NCI-H446 (cell line): ENCODE data around the gene H3-3A.
A peak's percentile ranks its signal among the peaks of the same experiment; 100 is the strongest.
"Not testable (repeated sequence)": the region's sequence is repeated elsewhere in the genome, so short reads cannot be mapped to it uniquely, and the experiment has no call there.

Source experiments
- DNase-seq, 2 experiments: peaks; one replicate each; lab custom pipeline; 2025; lab: John Stamatoyannopoulos, UW

The H3-3A gene

GRCh38 chr1:226085675-226086285 is 23.3 kb downstream of the H3-3A start:
- no peak for DNase-seq

DNA sequence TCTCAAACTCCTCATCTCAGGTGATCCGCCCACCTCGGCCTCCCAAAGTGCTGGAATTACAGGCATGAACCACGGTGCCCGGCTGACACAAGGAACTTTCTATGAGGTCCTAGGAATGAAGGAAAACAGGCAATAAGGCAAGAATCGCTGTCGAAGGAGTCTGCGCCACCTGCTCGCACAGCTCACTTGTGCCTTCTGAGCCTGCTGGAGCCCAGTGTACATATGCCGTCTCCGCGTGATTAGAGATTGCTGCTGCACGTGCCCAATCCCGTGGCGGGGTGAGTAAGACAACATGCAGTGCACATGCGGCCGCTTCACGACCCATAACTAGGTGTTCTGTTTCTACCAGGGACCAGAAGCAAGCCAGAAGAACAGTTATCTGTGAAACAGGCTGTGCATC is 24.3 kb downstream of the H3-3A start:
- no peak for DNase-seq

- no peak for DNase-seq
Measured at GRCh38 chr1:226091461-226091860, 28.9 kb downstream of the H3-3A start.

- not testable (repeated sequence) for DNase-seq
Measured at GRCh38 chr1:226092048-226092820, 29.7 kb downstream of the H3-3A start.

DNA sequence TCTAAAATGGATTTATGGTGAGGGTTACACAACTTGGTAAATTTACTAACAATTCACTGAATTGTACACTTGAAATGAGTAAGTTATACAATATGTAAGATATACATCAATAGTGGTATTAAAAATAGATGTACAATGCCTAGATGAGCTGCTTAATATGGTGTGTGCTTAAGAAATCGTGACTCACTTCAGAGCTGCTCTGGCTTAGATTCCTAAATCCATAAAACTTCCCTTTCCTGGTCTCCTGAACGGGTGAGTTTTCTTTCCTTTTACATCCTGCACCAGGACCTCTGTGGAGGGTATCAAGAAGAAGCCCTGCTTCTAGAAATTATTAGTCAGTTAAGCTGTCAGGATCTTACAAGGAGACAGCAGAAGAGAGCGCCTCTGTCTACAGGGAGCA is 30.4 kb downstream of the H3-3A start:
- no peak for DNase-seq

GRCh38 chr1:226093621-226094020 is 31.1 kb downstream of the H3-3A start:
- no peak for DNase-seq

DNA sequence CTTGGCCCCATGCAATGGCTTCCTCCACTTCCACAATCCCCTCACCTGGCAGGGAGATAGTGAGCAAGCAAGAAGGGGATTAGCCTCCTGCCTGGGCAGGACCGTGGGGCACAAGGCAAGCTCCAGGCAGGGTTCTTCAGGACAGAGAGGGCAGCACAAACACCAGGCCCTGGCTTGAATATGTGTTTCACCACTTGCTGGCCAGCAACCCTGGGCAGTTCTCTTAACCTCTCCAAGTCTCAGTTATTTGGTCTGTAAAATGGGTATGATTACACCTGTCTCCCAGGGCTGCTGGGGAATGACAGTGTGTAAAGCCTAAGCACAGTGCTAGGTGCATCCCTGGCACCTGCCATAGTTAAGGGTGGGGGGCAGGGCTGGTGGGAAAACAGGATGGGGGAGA is 31.9 kb downstream of the H3-3A start:
- no peak for DNase-seq

GRCh38 chr1:226095286-226095685 is 32.8 kb downstream of the H3-3A start:
- no peak for DNase-seq

DNA sequence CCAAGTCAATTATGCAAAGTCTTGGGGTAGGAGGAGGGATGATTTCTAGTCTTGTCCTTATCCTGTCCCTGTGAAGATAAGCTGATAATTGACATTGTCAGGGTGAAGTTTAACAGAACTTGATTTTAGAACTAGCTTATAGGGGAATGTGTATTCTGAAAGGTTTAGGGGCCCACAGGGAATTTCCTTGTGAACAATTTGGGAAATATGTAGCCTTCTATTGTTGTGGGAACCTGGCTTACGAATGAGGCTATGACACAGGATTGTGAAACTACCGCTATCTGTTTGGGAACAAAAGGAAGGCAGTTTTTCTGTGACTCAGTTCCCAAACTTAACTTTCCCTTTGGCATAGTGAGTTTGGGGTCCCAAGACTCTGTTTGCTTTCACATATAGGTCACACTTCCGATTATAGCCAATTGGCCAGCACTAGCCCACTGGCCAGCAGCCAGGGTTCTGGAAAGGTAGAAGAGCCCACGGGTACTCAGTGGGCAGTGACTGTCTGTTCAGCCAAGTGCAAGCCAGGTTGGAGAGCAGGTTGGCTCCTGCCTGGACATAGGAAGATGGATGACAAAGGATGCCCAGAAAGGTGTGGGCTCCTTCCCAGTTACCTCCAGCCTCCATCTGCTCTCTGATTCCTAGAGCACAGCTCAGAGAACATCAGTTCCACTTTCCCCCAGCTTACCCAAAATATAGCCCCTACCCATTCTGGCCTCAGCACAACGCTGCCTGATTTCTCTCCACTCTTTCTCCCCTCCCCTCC is 35.5 kb downstream of the H3-3A start:
- DNase-seq: no peak

- no peak for DNase-seq
Measured at GRCh38 chr1:226098870-226099835, 36.6 kb downstream of the H3-3A start.

GRCh38 chr1:226100436-226101391 is 38.2 kb downstream of the H3-3A start:
- no peak for DNase-seq

- DNase-seq: no peak
Measured at GRCh38 chr1:226104671-226105121, 42.2 kb downstream of the H3-3A start.

DNA sequence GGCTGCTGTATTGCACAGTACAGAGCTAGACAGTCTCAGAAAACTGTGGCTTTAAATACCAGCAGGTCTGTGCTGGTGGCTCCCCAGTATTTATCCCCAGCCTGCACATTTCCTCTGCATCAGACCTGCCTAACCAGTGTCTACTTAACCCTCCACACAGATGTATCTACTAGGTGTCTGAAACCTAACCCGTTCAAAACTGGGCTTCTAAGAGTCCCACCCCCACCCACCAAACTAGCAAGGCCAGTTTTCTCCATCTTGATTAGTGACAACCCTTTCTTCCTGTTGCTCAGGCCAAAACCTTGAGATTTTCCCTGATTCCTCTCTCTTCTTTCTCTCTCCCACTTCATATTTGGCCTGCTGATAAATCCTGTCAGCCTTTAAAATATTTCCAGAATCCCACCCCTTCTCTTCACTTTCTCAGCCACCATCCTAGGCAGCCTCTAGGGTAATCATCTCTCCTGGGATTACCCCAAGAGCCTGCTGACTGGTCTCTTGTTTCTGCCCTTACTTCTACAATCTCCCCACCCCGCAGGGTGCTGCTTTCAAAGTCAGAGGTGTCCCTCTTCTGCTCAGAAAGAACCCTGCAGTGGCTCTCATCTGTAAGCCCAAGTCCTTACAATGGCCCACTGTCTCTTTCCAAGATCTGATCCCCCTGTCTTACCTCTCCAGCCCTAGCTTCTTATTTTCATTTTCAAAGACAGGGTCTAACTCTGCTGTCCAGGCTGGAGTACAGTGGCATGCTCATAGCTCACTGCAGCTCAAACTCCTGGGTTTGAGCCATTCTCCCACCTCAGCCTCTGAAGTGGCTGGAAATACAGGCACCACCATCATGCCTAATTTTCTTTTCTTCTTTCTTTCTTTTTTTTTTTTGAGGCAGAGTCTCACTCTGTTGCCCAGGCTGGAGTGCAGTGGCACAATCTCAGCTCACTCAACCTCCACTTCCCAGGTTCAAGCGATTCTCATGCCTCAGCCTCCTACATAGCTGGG is 45.2 kb downstream of the H3-3A start:
- DNase-seq: no peak

GRCh38 chr1:226108935-226109828 is 46.7 kb downstream of the H3-3A start:
- DNase-seq: no peak

- peak; percentile 67 to 91 for DNase-seq
Measured at GRCh38 chr1:226109829-226110248, 47.3 kb downstream of the H3-3A start.

DNA sequence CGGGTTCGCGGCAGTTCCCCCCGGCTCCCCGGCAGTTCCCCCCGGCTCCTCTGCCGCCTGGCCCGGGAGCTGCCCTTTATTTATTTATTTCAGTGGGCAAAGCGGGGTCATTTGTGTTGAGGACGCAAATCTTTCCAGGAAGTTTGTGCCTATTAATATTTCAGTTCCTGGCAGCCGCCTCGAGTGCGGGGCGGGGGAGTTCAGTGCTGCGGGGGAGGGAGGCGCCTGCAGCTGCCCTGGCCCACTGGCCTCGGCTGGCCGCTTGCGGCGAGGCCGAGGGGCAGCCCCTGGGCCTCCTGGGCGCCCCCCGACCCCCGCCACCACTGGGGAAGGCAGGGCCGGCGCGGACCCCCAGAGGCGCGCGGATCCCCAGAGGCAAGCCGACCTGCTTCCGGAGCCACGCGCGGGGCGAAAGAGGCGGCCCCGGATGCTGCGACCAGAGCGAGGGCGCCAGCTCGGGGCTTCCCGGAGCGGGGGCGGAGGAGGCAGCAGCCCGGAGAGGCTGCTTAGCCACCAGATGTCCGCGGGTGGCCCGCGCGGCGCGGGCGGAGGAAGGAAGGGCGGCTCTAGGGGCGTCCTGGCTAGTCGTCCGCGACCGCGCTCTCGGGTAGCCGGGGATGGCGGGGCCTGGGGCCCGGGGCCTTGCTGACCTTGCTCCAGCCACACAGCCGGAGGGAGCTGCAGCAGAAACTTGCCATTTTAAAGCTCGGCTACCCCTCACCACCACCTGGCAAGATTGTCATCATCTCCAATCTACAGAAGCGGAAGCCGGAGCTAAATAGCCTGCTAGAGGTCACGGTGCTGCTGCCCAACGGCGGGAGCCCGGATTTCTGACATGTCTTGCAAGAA is 48.0 kb downstream of the H3-3A start:
- DNase-seq: peak in 1 of 2 experiments; percentile 48
